ENCODE data around the gene FBXO21.

Gene FBXO21

DNA sequence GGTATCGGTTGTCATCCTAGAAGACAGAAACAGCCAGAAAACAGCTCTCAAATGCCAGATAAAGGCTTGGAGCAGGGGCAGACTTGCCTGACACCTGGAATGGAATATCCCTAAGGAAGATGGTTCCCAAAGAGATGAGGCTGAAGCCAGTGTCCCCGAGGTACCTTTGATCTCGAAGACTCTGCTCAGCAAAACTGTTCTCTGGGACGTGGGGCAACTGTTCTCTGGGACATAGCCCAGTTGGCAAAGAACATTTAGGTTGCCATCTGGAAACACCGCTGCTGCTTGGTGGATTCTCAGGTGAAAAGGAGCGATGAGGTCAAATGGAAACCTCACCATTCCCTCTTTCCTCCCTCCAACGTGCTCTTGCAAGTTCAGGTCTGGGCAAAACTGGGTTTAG, 27.9 kb upstream of the FBXO21 start:
- no peaks in the 10 kb centered on the region for H3K79me2 ChIP-seq (ENCODE audit: insufficient read depth, low read length)
- H3K9me2 ChIP-seq (replicated peaks; ENCODE audit: low read depth, low read length), result no peaks in the 10 kb centered on the region
- H3K9ac ChIP-seq (ENCODE audit: low read depth, low read length, poor library complexity, severe bottlenecking), result no peak overlapping the region
- H3K4me2 ChIP-seq (ENCODE audit: low read depth, low read length, poor library complexity, severe bottlenecking), result no peak overlapping the region
- no peaks in the 10 kb centered on the region for H4K20me1 ChIP-seq (ENCODE audit: insufficient read depth, low read length, poor library complexity, severe bottlenecking)
- no peaks in the 10 kb centered on the region for H3K9me3 ChIP-seq (ENCODE audit: insufficient read depth, low read depth, low read length)
- no peaks in the 10 kb centered on the region for H3K36me3 ChIP-seq (ENCODE audit: insufficient read depth, low read length)
- H3K4me3 ChIP-seq (ENCODE audit: low read length, poor library complexity, severe bottlenecking), result no peak overlapping the region
- no peak for TF ChIP-seq EZH2phosphoT487 (IDR thresholded peaks at IDR 0.05; ENCODE audit: borderline replicate concordance)
- TF ChIP-seq, protein P1, sequence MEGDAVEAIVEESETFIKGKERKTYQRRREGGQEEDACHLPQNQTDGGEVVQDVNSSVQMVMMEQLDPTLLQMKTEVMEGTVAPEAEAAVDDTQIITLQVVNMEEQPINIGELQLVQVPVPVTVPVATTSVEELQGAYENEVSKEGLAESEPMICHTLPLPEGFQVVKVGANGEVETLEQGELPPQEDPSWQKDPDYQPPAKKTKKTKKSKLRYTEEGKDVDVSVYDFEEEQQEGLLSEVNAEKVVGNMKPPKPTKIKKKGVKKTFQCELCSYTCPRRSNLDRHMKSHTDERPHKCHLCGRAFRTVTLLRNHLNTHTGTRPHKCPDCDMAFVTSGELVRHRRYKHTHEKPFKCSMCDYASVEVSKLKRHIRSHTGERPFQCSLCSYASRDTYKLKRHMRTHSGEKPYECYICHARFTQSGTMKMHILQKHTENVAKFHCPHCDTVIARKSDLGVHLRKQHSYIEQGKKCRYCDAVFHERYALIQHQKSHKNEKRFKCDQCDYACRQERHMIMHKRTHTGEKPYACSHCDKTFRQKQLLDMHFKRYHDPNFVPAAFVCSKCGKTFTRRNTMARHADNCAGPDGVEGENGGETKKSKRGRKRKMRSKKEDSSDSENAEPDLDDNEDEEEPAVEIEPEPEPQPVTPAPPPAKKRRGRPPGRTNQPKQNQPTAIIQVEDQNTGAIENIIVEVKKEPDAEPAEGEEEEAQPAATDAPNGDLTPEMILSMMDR (conservative IDR thresholded peaks at IDR 0.05; ENCODE audit: low read length), result no peak
- H2AFZ ChIP-seq (ENCODE audit: low read length), result no peak overlapping the region
- no peaks in the 10 kb centered on the region for H3K4me1 ChIP-seq (ENCODE audit: insufficient read depth, low read length, poor library complexity, severe bottlenecking)
- no peaks in the 10 kb centered on the region for H3F3A ChIP-seq (ENCODE audit: low read depth)
- no peaks in the 10 kb centered on the region for H3K27me3 ChIP-seq (ENCODE audit: insufficient read depth, low read length, poor library complexity, severe bottlenecking)

DNA sequence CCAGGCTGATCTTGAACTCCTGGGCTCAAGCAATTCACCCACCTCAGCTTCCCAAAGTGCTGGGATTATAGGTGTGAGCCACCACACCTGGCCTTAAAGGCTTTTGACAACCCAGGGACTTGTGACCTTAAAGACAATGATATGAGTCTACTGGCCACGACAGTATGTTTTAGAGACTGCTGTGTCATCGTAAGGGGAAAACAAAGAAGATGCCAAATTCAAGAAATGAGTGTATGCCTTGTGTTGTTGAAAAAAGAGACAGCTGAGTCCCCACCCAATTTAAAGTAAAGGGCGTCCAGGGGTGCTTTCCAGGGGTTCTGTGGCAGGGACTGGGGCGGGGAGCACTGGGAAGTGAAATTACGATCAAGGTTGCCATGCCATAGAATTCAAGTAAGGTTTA, 26.4 kb upstream of the FBXO21 start:
- no peaks in the 10 kb centered on the region for H3K9me2 ChIP-seq (replicated peaks; ENCODE audit: low read depth, low read length)
- H3K36me3 ChIP-seq (ENCODE audit: insufficient read depth, low read length), result no peaks in the 10 kb centered on the region
- H3F3A ChIP-seq (ENCODE audit: low read depth), result no peaks in the 10 kb centered on the region
- H3K4me1 ChIP-seq (ENCODE audit: insufficient read depth, low read length, poor library complexity, severe bottlenecking), result no peaks in the 10 kb centered on the region
- no peaks in the 10 kb centered on the region for H4K20me1 ChIP-seq (ENCODE audit: insufficient read depth, low read length, poor library complexity, severe bottlenecking)
- no peak overlapping the region for H3K4me2 ChIP-seq (ENCODE audit: low read depth, low read length, poor library complexity, severe bottlenecking)
- no peaks in the 10 kb centered on the region for H3K9me3 ChIP-seq (ENCODE audit: insufficient read depth, low read depth, low read length)
- no peak for TF ChIP-seq EZH2phosphoT487 (IDR thresholded peaks at IDR 0.05; ENCODE audit: borderline replicate concordance)
- TF ChIP-seq, protein P1 (conservative IDR thresholded peaks at IDR 0.05; ENCODE audit: low read length), result no peak
- H3K27me3 ChIP-seq (ENCODE audit: insufficient read depth, low read length, poor library complexity, severe bottlenecking), result no peaks in the 10 kb centered on the region
- H3K9ac ChIP-seq (ENCODE audit: low read depth, low read length, poor library complexity, severe bottlenecking), result no peak overlapping the region
- no peaks in the 10 kb centered on the region for H3K79me2 ChIP-seq (ENCODE audit: insufficient read depth, low read length)
- H3K4me3 ChIP-seq (ENCODE audit: low read length, poor library complexity, severe bottlenecking), result no peak overlapping the region
- no peak overlapping the region for H2AFZ ChIP-seq (ENCODE audit: low read length)

- Histone ChIP-seq H3K4me3 (ENCODE audit: low read length, poor library complexity, severe bottlenecking) (no peak overlapping the region), H3K27me3 (ENCODE audit: insufficient read depth, low read length, poor library complexity, severe bottlenecking) (no peaks in the 10 kb centered on the region), H2AFZ (ENCODE audit: low read length) (no peak overlapping the region), H3K9ac (ENCODE audit: low read depth, low read length, poor library complexity, severe bottlenecking) (no peak overlapping the region), H3K9me2 (replicated peaks; ENCODE audit: low read depth, low read length) (no peaks in the 10 kb centered on the region), H3K4me1 (ENCODE audit: insufficient read depth, low read length, poor library complexity, severe bottlenecking) (no peaks in the 10 kb centered on the region), H4K20me1 (ENCODE audit: insufficient read depth, low read length, poor library complexity, severe bottlenecking) (no peaks in the 10 kb centered on the region), H3K4me2 (ENCODE audit: low read depth, low read length, poor library complexity, severe bottlenecking) (no peak overlapping the region), H3K79me2 (ENCODE audit: insufficient read depth, low read length) (no peaks in the 10 kb centered on the region), H3F3A (ENCODE audit: low read depth) (no peaks in the 10 kb centered on the region), H3K36me3 (ENCODE audit: insufficient read depth, low read length) (no peaks in the 10 kb centered on the region), H3K9me3 (ENCODE audit: insufficient read depth, low read depth, low read length) (no peaks in the 10 kb centered on the region)
- no peak for TF ChIP-seq EZH2phosphoT487 (IDR thresholded peaks at IDR 0.05; ENCODE audit: borderline replicate concordance)
- TF ChIP-seq, protein P1 (conservative IDR thresholded peaks at IDR 0.05; ENCODE audit: low read length), result no peak
Observed at GRCh38 chr12:117214797-117215196, 24.5 kb upstream of the FBXO21 start.

All from Loucy (cell line).